MG63 (cell line): ENCODE data around the gene PTPRM. TPM values are rescaled to one million over a fixed set of nuclear protein-coding genes. Genes with fewer than 3 reads are reported as not detected.

Source experiments
- DNase-seq: peaks from one replicate; pipeline ENCODE4 v3.0.0-alpha.2; 2020
- H3K27me3 ChIP-seq: fragments of 250-450 bp; sonication (Bioruptor Pico); 2 replicates; pipeline ENCODE4 v1.5.1; 2020; ENCODE audit warnings: mild to moderate bottlenecking, moderate library complexity
- H3K36me3 ChIP-seq: fragments of 250-450 bp; sonication (Bioruptor Pico); 2 replicates; pipeline ENCODE4 v1.5.1; 2020; ENCODE audit warnings: mild to moderate bottlenecking, moderate library complexity
- H3K4me3 ChIP-seq: fragments of 250-450 bp; sonication (Bioruptor Pico); 2 replicates; pipeline ENCODE4 v1.5.1; 2020; ENCODE audit warnings: mild to moderate bottlenecking, moderate library complexity
- H3K9me3 ChIP-seq: fragments of 250-450 bp; sonication (Bioruptor Pico); 2 replicates; pipeline ENCODE4 v1.5.1; 2020; ENCODE audit warnings: mild to moderate bottlenecking, moderate library complexity
- total RNA-seq: library from RNA; depleted of rRNA; stranded (reverse); fragments of >200 nt; shearing (Covaris generic); gene quantifications from 2 replicates; pipeline ENCODE4 v1.2.3, GENCODE V29; 2014; ENCODE audit warnings: low replicate concordance

PTPRM gene
- total RNA-seq, 1 experiment from 2014 or later, result 13.2 TPM

DNA sequence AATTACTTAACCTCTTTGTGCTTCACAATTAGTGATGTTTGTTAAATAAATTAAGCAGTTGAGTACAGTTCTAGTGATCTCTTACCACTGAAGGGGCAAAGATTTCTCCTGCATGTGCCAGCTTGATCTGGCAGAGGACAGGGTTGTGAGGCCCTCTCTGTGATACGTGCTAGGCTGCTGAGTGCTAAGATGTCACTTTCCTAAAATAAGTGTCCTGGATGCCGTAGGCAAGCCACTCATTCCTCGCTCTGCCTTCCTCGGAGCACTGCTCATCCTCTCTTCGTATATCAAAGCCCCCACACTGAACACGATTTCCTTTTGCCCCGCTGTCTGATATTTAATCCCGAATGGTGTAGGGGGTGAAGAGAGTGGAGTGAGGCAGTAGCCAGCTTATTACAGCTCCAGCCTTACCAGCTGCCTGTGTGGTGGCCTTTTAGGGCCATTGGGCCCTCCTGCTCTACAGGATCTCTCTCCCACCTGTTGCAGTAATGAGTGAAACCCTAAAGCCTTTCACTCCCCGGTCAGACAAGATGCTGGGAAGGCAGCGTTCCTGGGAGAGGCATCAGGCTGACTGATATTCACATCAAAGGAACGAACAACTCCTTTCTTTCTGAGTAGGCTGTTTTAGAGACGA lies 40.5 kb downstream of the PTPRM start:
- Histone ChIP-seq H3K27me3 (no peaks in the 10 kb centered on the region), H3K9me3 (no peaks in the 10 kb centered on the region), H3K4me3 (no peak overlapping the region), H3K36me3 (no peaks in the 10 kb centered on the region)
- DNase-seq, result no peak

DNA sequence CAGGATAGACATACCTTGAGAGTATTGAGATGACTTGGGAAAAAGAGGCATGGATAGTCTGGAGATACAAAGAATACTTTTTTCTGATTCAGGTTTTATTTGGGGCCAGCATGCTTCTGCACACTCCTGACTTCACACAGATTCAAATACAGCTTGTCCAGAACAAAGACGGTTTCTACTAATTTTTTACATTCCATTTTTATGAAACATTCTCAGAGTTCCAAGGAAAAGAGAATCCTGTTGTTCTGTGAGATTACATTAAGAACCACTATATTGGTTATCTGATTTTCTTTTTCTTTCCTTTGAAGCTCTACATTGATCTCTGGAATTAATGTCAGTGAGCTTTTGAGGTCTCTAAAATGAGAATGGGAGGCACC lies 41.0 kb downstream of the PTPRM start:
- DNase-seq, result no peak
- Histone ChIP-seq H3K9me3 (no peaks in the 10 kb centered on the region), H3K4me3 (no peak overlapping the region), H3K27me3 (no peaks in the 10 kb centered on the region), H3K36me3 (no peaks in the 10 kb centered on the region)

GRCh38 chr18:7608781-7609201 lies 41.7 kb downstream of the PTPRM start:
- no peaks in the 10 kb centered on the region for H3K36me3 ChIP-seq
- H3K4me3 ChIP-seq, result no peak overlapping the region
- no peaks in the 10 kb centered on the region for H3K27me3 ChIP-seq
- no peaks in the 10 kb centered on the region for H3K9me3 ChIP-seq
- DNase-seq, result no peak

GRCh38 chr18:7609617-7610016 lies 42.5 kb downstream of the PTPRM start:
- Histone ChIP-seq H3K36me3 (no peaks in the 10 kb centered on the region), H3K9me3 (no peaks in the 10 kb centered on the region), H3K4me3 (no peak overlapping the region), H3K27me3 (no peaks in the 10 kb centered on the region)
- DNase-seq, result no peak

DNA sequence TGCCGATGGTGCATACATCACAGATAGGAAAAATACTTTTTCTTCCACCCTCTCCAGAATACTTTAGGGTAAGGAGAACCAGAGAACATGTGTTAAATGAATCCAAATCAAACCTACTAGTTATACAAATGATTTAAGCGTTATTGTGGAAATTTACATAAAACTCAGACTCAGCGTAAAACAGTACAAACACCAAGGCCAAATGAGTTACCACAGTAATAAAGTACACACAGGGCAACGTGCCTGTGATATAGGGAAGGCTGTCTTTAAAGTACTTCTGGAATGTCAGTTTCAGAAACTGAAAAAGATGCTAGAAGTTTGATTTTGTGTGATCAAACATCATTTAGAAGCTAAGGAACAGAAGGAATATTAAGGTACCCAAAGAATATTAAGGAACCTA lies 46.9 kb downstream of the PTPRM start:
- H3K4me3 ChIP-seq, result no peak overlapping the region
- H3K9me3 ChIP-seq, result no peaks in the 10 kb centered on the region
- H3K27me3 ChIP-seq, result no peaks in the 10 kb centered on the region
- H3K36me3 ChIP-seq, result no peaks in the 10 kb centered on the region
- DNase-seq, result no peak

DNA sequence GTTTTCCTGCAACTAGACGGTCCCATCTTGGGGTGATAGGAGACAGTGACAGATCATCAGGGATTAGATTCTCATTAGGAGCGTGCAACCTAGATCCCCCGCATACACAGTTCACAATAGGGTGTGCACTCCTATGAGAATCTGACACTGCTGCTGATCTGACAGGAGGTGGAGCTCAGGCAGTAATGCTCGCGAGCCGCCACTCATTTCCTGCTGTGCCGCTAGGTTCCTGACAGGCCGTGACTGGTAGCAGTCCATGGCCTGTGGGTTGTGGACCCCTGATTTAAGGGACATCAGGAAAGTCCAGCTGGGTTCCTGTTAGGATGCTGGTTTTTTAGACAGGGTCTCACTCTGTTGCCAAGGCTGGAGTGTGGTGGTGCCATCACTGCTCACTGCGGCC lies 48.7 kb downstream of the PTPRM start:
- no peaks in the 10 kb centered on the region for H3K27me3 ChIP-seq
- no peaks in the 10 kb centered on the region for H3K9me3 ChIP-seq
- H3K36me3 ChIP-seq, result no peaks in the 10 kb centered on the region
- no peak for DNase-seq
- H3K4me3 ChIP-seq, result no peak overlapping the region

- peak; percentile 26 for DNase-seq
- H3K4me3 ChIP-seq, result no peak overlapping the region
- H3K27me3 ChIP-seq, result no peaks in the 10 kb centered on the region
- H3K9me3 ChIP-seq, result no peaks in the 10 kb centered on the region
- no peaks in the 10 kb centered on the region for H3K36me3 ChIP-seq
Measured at GRCh38 chr18:7616661-7617060, 49.5 kb downstream of the PTPRM start.

DNA sequence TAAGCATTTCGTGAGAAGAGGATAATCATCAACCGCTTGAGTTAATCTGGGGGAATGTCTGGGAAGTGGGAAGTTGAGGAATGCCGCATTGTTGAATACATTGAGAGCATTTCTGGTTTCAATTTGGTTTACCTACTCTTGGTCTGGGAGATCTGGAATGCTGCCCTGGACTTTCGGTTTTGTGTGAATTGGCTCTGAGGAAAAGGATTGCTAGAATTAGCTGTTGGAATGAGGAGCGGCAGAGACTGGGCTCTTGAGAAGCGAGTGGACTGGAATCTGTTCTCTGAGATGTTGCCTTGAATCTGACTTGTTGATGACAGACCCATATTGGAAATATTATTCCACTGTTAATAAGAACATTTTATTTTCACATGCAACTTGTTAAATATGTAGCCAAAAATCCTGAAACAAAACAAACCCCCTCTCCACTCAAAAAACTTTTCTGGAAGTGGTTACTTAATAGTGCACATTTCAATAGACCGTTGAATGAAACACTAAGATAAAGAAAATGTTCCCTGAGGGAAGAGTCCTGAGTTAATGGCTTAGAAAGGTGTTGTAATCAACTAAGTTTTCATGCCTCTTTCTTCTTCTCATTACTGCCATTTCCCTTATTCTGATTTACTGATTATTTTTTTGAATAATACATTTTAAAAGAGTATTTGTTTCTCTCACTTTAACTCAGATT lies 50.8 kb downstream of the PTPRM start:
- Histone ChIP-seq H3K36me3 (no peaks in the 10 kb centered on the region), H3K27me3 (no peaks in the 10 kb centered on the region), H3K9me3 (no peaks in the 10 kb centered on the region), H3K4me3 (peak overlapping the region; percentile 25)
- DNase-seq, result peak; percentile 71

DNA sequence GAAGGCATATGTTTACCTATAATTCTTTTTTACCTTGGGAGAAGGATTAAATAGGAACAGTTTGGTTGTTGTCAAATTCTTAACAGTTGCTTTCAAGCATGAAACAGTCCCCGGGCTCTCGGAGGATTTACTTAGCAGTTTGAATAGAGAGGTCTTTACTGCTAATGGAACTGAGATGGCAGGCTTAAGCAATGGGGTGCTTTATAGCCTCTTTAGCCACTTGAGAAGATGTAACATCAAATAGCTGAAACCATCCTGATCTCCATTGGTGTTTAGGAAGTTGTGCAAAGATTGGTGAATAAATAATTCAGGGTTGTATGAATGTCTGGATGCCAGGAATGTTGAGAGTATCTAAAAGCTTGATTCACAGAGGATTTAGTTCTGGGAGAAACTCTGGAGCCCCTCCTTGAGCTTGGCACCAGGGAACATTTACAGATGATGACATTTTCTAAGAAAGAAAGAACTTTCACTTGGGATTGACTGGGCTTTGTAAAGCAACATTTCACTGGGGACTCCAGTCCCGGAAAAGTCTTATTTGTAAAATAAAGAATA lies 51.9 kb downstream of the PTPRM start:
- DNase-seq, result no peak
- no peak overlapping the region for H3K4me3 ChIP-seq
- H3K9me3 ChIP-seq, result no peaks in the 10 kb centered on the region
- no peaks in the 10 kb centered on the region for H3K27me3 ChIP-seq
- H3K36me3 ChIP-seq, result no peaks in the 10 kb centered on the region

- Histone ChIP-seq H3K36me3 (no peaks in the 10 kb centered on the region), H3K4me3 (no peak overlapping the region), H3K9me3 (no peaks in the 10 kb centered on the region), H3K27me3 (no peaks in the 10 kb centered on the region)
- DNase-seq, result no peak
Measured at GRCh38 chr18:7619676-7620075, 52.6 kb downstream of the PTPRM start.

DNA sequence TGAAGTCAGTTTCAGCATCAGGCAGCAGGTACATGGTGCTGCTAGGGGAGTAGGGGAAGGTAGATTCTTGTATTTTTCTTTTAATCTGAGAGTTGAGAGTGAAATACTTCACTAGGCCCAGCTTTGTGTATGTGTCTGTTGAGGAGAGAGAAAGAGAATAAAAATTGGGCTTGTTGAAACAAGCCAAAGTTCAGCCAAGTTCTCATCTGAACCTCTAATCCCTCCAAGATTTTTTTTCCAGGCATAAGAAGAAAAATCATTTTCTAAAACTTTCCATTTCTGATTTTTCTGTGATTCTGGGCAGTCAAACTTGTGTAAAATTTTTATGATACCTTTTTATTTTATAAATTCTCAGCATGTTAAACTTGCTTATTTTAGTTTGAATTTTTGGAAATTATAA lies 55.6 kb downstream of the PTPRM start:
- no peaks in the 10 kb centered on the region for H3K36me3 ChIP-seq
- no peaks in the 10 kb centered on the region for H3K27me3 ChIP-seq
- no peaks in the 10 kb centered on the region for H3K9me3 ChIP-seq
- no peak for DNase-seq
- no peak overlapping the region for H3K4me3 ChIP-seq

DNA sequence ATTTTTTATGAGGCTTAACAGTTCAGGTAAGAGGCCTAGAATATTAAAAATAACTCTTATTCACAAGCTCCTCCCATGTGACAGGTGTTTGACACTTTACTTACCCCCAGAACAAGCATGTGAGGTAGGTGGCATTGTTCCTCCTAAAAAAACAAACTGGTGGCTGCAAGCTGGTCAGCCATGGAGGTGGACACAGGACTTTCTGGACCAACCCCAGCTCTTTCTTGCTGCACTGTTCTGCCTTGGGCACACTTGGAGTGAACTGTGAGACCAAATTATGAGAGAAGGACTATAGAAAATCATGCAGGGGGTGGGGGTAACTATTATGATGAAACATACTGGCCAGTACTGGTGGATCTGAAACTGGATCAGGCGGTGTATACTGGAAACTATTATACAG lies 56.6 kb downstream of the PTPRM start:
- no peak for DNase-seq
- no peak overlapping the region for H3K4me3 ChIP-seq
- no peaks in the 10 kb centered on the region for H3K9me3 ChIP-seq
- H3K36me3 ChIP-seq, result no peaks in the 10 kb centered on the region
- H3K27me3 ChIP-seq, result no peaks in the 10 kb centered on the region

DNA sequence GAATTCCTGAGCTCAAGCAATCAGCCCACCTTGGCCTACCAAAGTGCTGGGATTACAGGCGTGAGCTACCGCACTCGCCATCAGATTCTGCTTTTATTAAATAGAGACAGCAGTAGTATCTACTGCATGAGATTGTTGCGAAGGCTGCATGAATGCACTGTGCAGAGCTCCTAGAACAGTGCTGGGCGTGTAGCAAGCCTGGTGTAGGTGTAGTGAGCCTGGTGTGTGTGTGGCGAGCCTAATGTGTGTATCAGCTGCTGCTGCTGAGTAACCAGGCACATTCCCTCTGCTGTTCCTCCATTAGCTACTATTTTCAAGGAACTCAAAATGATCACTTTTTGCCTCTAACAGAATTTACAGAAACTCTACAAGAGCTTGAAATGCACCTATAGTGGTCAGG lies 57.6 kb downstream of the PTPRM start:
- no peak for DNase-seq
- Histone ChIP-seq H3K27me3 (no peaks in the 10 kb centered on the region), H3K36me3 (no peaks in the 10 kb centered on the region), H3K4me3 (no peak overlapping the region), H3K9me3 (no peaks in the 10 kb centered on the region)

GRCh38 chr18:7626175-7626921 lies 59.2 kb downstream of the PTPRM start:
- Histone ChIP-seq H3K4me3 (no peak overlapping the region), H3K27me3 (no peaks in the 10 kb centered on the region), H3K36me3 (no peaks in the 10 kb centered on the region), H3K9me3 (no peaks in the 10 kb centered on the region)
- no peak for DNase-seq

- Histone ChIP-seq H3K4me3 (no peak overlapping the region), H3K9me3 (no peaks in the 10 kb centered on the region), H3K27me3 (no peaks in the 10 kb centered on the region), H3K36me3 (no peaks in the 10 kb centered on the region)
- no peak for DNase-seq
Measured at GRCh38 chr18:7626922-7627440, 59.9 kb downstream of the PTPRM start.

DNA sequence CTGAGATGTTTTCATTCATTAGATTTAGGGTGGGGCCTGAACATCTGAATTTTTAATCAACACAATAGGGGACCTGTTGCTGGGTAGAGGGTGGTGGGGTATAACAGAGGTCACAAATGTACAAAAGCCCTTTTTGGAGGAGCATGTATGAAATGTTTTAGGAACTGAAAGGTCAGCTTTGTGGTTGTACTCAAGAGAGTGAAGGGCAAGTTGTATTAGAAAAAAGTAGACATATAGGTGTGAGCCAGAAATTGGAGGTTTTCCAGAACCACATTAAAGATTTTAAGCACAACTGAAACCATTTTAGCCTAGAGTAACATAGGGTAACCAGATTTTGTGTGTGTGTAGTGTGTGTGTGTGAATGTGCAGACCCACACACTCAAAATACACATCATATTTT lies 62.3 kb downstream of the PTPRM start:
- DNase-seq, result no peak
- no peaks in the 10 kb centered on the region for H3K27me3 ChIP-seq

DNA sequence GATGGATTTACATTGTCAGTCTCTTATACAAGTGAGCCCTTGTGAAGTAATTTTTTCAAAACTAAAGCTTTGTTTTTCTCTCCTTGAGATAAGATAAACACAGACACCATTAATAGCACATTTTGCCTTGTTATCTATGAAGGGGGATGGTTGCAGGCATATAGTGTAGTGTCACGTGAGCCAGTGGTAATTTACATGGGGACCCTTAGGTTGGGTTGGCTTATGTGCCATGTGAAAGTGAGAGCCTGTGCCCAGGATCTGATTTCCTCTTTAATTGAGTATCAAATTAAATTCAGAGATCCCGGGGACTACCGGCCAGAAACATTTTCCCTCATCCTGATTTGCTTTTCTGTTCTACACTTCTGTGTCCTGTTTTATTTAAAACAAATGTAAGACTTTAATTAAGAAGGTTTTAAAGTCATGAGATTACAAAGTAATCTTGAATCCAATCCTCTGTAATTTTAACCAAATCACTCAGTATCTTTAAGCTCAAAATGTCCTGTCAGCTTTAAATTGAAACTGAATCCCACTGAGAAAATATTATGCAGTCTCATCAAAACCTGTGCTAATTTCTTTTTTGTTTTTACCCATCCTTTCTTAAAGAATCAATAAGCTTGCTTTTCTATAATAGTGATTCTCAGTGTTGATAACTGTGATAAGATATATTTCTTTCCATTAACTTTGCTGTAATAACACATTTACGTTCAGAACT lies 63.8 kb downstream of the PTPRM start:
- no peaks in the 10 kb centered on the region for H3K9me3 ChIP-seq
- H3K4me3 ChIP-seq, result no peak overlapping the region
- no peaks in the 10 kb centered on the region for H3K36me3 ChIP-seq
- no peaks in the 10 kb centered on the region for H3K27me3 ChIP-seq
- DNase-seq, result no peak

More for the DNA sequence above, 62.3 kb downstream of the PTPRM start:
- no peaks in the 10 kb centered on the region for H3K36me3 ChIP-seq
- H3K4me3 ChIP-seq, result no peak overlapping the region
- H3K9me3 ChIP-seq, result no peaks in the 10 kb centered on the region
